Dendritic cell treated with granulocyte-macrophage colony-stimulating factor and Interleukin-4, amounts not matched to agents 40 ng/mL and 50 ng/mL, for 4 days (primary cell): ENCODE measurements around the gene G6PC3.
"Not testable (repeated sequence)": the region's sequence is repeated elsewhere in the genome, so short reads cannot be mapped to it uniquely, and the experiment has no call there.

Experiments
- H3K27ac Mint-ChIP-seq: one replicate; pipeline ENCODE4 v1.8.0; 2022; ENCODE audit warnings: mild to moderate bottlenecking, mixed read lengths
- H3K27me3 Mint-ChIP-seq: one replicate; pipeline ENCODE4 v1.8.0; 2022; ENCODE audit warnings: mild to moderate bottlenecking, mixed read lengths
- H3K36me3 Mint-ChIP-seq: one replicate; pipeline ENCODE4 v1.8.0; 2022; ENCODE audit warnings: low read depth, mixed read lengths
- H3K4me1 Mint-ChIP-seq: one replicate; pipeline ENCODE4 v1.8.0; 2022; ENCODE audit warnings: low read depth, mixed read lengths
- H3K4me3 Mint-ChIP-seq: one replicate; pipeline ENCODE4 v1.8.0; 2022; ENCODE audit warnings: mild to moderate bottlenecking, moderate library complexity, mixed read lengths
- H3K9me3 Mint-ChIP-seq: one replicate; pipeline ENCODE4 v1.8.0; 2022; ENCODE audit warnings: mixed read lengths
- intact Hi-C: fragments of 100-400 bp; cut with micrococcal nuclease; formaldehyde crosslinking; loops from one replicate; pipeline ENCODE4 v1.15.0; 2022

G6PC3 gene

DNA sequence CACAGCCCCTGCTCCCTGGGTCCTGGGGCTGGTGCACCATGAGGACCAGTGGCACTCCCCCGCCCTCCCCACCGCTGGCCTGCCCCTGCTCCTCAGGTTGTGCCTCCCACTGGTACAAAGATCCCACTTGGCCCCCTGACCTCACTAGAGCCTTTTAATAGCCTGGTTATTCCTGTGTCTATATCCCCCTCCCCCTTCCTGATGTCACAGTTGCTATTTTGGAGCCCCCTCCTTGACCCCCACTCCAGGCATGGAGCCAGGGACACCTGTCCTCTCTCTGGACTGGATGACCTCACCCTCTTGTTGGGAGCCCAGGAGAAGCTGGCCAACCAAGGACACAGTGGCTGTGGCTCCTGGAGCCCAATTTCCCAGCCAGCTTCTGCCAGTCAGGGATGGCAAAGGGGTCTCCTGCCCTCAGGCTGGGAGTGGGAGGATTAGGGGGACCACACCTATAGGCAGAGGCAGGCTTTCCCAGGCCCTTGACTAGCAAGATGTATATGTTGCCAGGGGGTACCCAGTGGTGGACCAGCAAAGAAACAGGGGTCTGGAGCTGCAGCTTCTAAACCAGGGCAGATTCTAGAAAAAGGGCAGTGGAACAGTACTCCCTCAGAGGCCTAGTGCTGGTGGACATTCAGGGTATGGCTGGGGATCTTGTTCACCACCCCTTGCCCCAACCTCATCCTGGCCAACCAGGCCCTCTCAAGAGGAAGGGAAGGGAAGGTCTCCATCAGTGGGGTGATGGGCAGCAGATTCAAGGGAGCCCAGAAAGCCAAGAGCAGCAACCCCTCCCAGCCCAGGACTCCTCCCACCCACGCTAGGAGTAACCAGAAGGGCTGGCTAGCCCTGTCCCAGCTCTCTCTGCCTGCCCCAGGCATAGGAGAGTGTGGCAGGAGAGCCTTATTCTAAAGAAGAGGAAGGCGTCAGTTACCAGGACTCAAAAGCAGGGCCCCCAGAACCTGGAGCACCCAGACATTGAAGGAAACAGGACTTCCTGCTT lies 42.0 kb downstream of the G6PC3 start:
- intact Hi-C loops, result loop anchor here (10.0 kb wide), 1 partner anchor 98 kb away; the partner anchor contains the start of gene TMEM101
- Mint-ChIP-seq H3K27ac (peak overlapping the region; percentile 73), H3K27me3 (no peaks in the 10 kb centered on the region), H3K4me3 (no peak overlapping the region), H3K4me1 (peaks cover 66% of the 10 kb centered on the region), H3K36me3 (peaks cover 67% of the 10 kb centered on the region), H3K9me3 (no peaks in the 10 kb centered on the region)

DNA sequence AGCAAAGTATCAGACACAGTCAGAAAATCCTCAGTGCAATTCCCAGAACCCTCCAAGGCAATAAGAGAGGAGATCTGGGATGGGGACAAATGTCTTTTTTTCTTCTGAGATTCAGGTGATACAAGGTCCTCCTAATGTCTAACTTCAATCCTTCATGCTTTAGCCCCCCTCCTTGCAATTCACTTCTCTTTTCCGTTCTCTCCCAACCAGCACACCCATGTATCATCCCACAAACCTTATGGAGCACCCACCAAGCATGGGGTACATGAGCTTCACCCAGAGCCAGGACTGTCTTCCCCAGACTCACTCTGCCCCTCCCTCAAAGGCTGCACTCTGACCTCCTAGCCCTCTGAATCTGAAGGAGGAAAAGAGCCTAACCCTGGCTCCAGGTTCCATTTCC lies 42.8 kb downstream of the G6PC3 start:
- no peaks in the 10 kb centered on the region for H3K9me3 Mint-ChIP-seq
- intact Hi-C loops, result loop anchor here (10.0 kb wide), 1 partner anchor 99 kb away; the partner anchor contains the start of gene TMEM101
- no peak overlapping the region for H3K27ac Mint-ChIP-seq
- H3K27me3 Mint-ChIP-seq, result no peaks in the 10 kb centered on the region
- H3K4me1 Mint-ChIP-seq, result peaks cover 66% of the 10 kb centered on the region
- peaks cover 65% of the 10 kb centered on the region for H3K36me3 Mint-ChIP-seq
- no peak overlapping the region for H3K4me3 Mint-ChIP-seq

DNA sequence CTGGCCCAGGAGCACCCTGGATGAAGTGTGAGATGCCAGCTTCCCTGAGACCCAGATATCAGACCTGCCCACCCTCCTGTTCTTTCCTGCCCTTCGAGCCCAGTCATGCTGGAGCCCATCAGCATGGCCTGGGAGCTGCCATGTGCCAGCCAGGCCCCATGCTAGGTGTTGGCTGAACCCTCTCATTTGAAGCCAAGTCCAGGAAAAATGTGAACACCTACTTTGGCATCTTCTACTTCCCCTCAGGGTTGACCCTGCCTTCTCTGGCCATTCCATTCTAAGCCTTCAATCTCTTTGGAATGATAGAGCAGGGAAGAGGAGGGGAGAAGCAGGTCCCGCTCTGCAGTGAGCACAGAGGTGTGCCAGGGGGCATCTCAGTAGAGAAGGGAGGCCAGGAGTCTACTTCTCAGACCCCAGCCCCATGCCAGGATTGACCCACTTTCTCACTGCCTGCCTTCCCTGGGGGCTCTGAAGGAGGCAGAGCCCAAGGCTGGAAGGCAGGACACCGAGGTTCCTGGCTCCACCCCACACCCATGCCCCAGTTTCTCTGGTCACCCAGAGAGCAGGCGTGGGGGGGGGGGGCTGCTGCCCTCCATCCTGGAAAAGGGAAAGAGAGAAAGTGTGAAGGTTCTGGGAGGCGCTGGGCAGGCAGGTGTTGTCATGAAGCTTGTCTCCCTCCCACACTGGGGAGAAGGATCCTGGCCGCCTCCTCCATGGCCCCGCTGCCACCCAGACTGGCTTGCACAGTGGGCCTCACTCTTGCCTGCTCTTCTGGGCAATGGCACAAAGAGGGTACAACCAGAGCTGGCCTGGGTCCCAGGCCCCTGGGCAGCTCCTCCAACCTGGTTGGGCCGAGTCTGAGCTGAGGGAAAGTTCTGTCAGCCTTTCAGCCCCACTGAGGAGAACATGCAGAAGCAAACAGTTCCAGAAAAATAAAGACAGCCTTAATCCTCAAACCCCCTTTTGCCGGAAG lies 43.6 kb downstream of the G6PC3 start:
- H3K36me3 Mint-ChIP-seq, result peaks cover 58% of the 10 kb centered on the region
- H3K27ac Mint-ChIP-seq, result no peak overlapping the region
- peaks cover 71% of the 10 kb centered on the region for H3K4me1 Mint-ChIP-seq
- no peaks in the 10 kb centered on the region for H3K9me3 Mint-ChIP-seq
- H3K27me3 Mint-ChIP-seq, result no peaks in the 10 kb centered on the region
- intact Hi-C loops, result loop anchor here (10.0 kb wide), 1 partner anchor 99 kb away; the partner anchor contains the start of gene TMEM101
- H3K4me3 Mint-ChIP-seq, result no peak overlapping the region

- no peak overlapping the region for H3K4me3 Mint-ChIP-seq
- H3K27ac Mint-ChIP-seq, result no peak overlapping the region
- H3K9me3 Mint-ChIP-seq, result no peaks in the 10 kb centered on the region
- peaks cover 65% of the 10 kb centered on the region for H3K4me1 Mint-ChIP-seq
- H3K36me3 Mint-ChIP-seq, result peaks cover 65% of the 10 kb centered on the region
- intact Hi-C loops, result loop anchor here (10.0 kb wide), 1 partner anchor 101 kb away; the partner anchor contains the start of gene TMEM101
- no peaks in the 10 kb centered on the region for H3K27me3 Mint-ChIP-seq
Observed at GRCh38 chr17:44115585-44116415, 45.3 kb downstream of the G6PC3 start.

DNA sequence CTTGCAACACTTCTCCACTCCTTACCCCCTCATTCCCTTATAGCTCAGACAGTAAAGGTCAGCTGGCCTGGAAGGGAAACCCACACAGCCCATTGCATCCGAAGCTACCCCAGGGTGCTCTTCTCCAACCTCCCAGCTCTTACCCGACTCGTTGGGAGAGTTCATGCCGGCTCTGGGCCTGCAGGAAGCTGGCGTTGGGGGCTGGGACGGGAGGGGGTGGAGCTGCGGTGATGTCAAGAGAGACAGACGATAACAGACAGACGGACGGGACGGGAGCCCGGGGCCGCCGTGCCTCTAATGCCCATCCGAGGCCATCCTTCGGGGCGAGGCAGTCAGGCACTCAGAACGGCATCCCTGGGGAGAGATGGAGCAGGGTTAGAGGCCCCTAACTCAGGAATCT lies 46.8 kb downstream of the G6PC3 start:
- Mint-ChIP-seq H3K36me3 (peaks cover 65% of the 10 kb centered on the region), H3K4me1 (peaks cover 62% of the 10 kb centered on the region), H3K27me3 (no peaks in the 10 kb centered on the region), H3K4me3 (no peak overlapping the region), H3K9me3 (no peaks in the 10 kb centered on the region), H3K27ac (no peak overlapping the region)
- intact Hi-C loops, result loop anchor here (10.0 kb wide), 1 partner anchor 103 kb away; the partner anchor contains the start of gene TMEM101

DNA sequence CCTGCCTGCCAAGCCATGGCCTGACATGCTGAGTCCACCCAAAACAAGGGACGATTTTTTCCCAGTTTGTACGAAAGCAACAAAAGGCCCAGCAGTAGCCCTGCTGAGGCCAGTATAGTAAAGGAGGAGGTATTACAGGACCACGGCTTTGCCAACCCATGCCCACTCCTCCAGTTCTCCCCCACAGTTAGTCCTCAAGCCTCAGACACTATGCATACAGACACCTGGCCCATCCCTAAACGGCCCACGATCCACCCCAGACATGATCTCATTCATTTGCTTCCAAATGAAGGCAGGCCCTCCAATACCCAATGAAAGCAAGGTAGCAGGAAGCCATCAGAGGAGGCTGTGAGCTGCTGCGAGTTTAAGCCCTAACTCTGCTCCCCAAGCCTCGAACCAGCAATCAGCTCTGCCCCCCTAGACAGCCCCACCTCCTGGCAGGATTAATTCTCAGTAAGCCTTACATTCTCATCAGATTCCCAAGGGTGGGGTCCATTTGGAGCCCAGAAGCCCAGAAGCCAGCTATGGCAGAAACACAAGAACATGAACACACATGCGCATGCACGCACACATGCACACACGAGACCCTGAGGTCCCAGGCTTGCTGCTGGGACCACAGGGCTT lies 48.0 kb downstream of the G6PC3 start:
- H3K4me3 Mint-ChIP-seq, result no peak overlapping the region
- H3K27me3 Mint-ChIP-seq, result no peaks in the 10 kb centered on the region
- intact Hi-C loops, result loop anchor here (10.0 kb wide), 1 partner anchor 104 kb away; the partner anchor contains the start of gene TMEM101
- peaks cover 56% of the 10 kb centered on the region for H3K4me1 Mint-ChIP-seq
- no peak overlapping the region for H3K27ac Mint-ChIP-seq
- H3K9me3 Mint-ChIP-seq, result no peaks in the 10 kb centered on the region
- H3K36me3 Mint-ChIP-seq, result peaks cover 68% of the 10 kb centered on the region

- intact Hi-C loops, result loop anchor here (10.0 kb wide), 1 partner anchor 104 kb away; the partner anchor contains the start of gene TMEM101
- Mint-ChIP-seq H3K4me3 (no peak overlapping the region), H3K4me1 (peaks cover 55% of the 10 kb centered on the region), H3K9me3 (no peaks in the 10 kb centered on the region), H3K27me3 (no peaks in the 10 kb centered on the region), H3K36me3 (peaks cover 68% of the 10 kb centered on the region), H3K27ac (no peak overlapping the region)
Observed at GRCh38 chr17:44119062-44119461, 48.5 kb downstream of the G6PC3 start.

- intact Hi-C loops, result loop anchor here (10.0 kb wide), 1 partner anchor 105 kb away; the partner anchor contains the start of gene TMEM101
- Mint-ChIP-seq H3K4me3 (no peak overlapping the region), H3K4me1 (peaks cover 54% of the 10 kb centered on the region), H3K9me3 (no peaks in the 10 kb centered on the region), H3K36me3 (peaks cover 60% of the 10 kb centered on the region), H3K27me3 (no peaks in the 10 kb centered on the region), H3K27ac (no peak overlapping the region)
Observed at GRCh38 chr17:44119798-44120197, 49.3 kb downstream of the G6PC3 start.

DNA sequence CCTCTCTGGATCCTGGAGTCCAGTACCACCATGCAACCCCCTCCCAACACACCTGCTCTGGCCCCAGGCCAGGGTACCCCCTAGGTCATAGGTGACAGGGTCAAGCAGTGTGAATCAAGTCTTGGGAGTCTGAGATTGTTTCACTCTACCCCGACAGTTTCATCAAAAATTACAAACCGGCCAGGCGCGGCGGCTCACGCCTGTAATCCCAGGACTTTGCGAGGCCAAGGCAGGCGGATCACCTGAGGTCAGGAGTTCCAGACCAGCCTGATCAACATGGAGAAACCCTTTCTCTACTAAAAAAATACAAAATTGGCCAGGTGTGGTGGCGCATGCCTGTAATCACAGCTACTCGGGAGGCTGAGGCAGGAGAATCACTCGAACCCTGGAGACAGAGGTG lies 49.7 kb downstream of the G6PC3 start:
- Mint-ChIP-seq H3K4me1 (peaks cover 50% of the 10 kb centered on the region), H3K36me3 (peaks cover 55% of the 10 kb centered on the region)
- H3K4me3 Mint-ChIP-seq, intact Hi-C loops, H3K27me3 Mint-ChIP-seq, H3K9me3 Mint-ChIP-seq, H3K27ac Mint-ChIP-seq: not testable (repeated sequence)

- Mint-ChIP-seq H3K4me3 (no peak overlapping the region), H3K36me3 (peaks cover 48% of the 10 kb centered on the region), H3K9me3 (no peaks in the 10 kb centered on the region), H3K27ac (no peak overlapping the region), H3K4me1 (peaks cover 43% of the 10 kb centered on the region), H3K27me3 (no peaks in the 10 kb centered on the region)
- intact Hi-C loops, result no loop called here
Observed at GRCh38 chr17:44120851-44121605, 50.5 kb downstream of the G6PC3 start.

DNA sequence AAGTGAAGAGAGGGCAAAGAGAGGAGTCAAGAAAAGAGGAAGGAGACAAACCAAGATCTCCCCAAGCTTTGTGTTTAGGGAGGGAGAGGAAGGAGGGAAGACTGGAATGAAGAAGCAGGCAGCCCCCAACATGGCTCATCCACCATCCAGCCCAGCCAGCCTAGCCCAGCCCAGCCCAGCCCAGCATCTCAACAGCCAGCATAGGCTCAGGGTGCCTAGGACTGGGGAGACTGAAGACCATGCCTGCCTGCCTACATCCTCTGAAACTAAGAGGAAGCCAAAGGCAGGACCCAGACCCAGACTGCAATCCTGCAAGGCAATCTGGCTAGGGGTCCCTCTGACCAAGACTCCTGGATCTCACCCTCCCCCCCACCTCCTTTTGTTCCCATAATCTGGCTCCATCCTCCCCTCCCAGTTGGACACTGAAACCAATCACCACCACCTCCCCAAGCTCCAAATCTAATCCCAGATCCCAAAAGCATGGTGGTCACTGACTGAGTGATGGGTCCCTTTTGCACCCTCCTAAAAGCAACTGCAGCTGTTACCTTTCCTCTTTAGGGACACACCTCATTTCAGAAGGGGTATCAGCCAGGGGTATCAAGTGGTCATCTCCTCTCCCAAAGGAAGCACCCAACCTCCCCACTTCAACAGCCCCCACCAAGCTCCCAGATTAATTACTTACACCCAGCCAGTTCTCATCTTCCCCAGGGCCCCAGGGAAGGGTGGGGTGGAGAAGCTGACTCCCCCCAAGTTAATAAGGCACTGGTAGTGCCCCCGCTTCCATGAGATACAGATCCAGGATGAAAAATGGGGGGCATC lies 51.7 kb downstream of the G6PC3 start:
- Mint-ChIP-seq H3K36me3 (peaks cover 36% of the 10 kb centered on the region), H3K4me1 (peaks cover 41% of the 10 kb centered on the region), H3K27me3 (no peaks in the 10 kb centered on the region), H3K4me3 (peak overlapping the region; percentile 90), H3K27ac (peak overlapping the region; percentile 96), H3K9me3 (no peaks in the 10 kb centered on the region)
- intact Hi-C loops, result loop anchor here (2.0 kb wide), 1 partner anchor 19 kb away; the partner anchor contains the start of gene HROB
